Aorta (tissue), 5 donors: Measurements from ENCODE around the gene NFYB. TPM values are rescaled to one million over a fixed set of nuclear protein-coding genes. Genes with fewer than 3 reads are reported as not detected.

Experiments
- ATAC-seq: fragments of 200-7000 bp; cut with Tn5 transposase; one replicate; pipeline ENCODE4 v1.9.1; 2022; ENCODE audit warnings: moderate library complexity; ENCODE audit not compliant: low FRiP score
- DNase-seq, 2 donors: peaks; one replicate each; pipeline ENCODE4 v3.0.0-alpha.2; 2020
- H3K27ac ChIP-seq, 2 donors: one replicate each; pipeline ENCODE4 v1.5.1; 2013; ENCODE audit warnings: low read length in 2 of 2, mild to moderate bottlenecking in 2 of 2, moderate library complexity in 2 of 2, control low read depth in 1 of 2, inconsistent platforms in 1 of 2, low read depth in 1 of 2
- H3K27me3 ChIP-seq, 2 donors: one replicate each; pipeline ENCODE4 v1.6.1; 2013; ENCODE audit warnings: control low read depth in 1 of 2, low read length in 1 of 2, mild to moderate bottlenecking in 1 of 2, moderate library complexity in 1 of 2; ENCODE audit not compliant: insufficient read depth in 2 of 2, control insufficient read depth in 1 of 2
- H3K36me3 ChIP-seq, 2 donors: one replicate each; pipeline ENCODE4 v1.6.1; 2013; ENCODE audit warnings: control low read depth in 1 of 2, low read length in 1 of 2, mild to moderate bottlenecking in 1 of 2; ENCODE audit not compliant: insufficient read depth in 2 of 2, control insufficient read depth in 1 of 2
- H3K4me1 ChIP-seq, 2 donors: one replicate each; pipeline ENCODE4 v1.6.1; 2013; ENCODE audit warnings: low read length in 2 of 2, control low read depth in 1 of 2, mild to moderate bottlenecking in 1 of 2, moderate library complexity in 1 of 2; ENCODE audit not compliant: insufficient read depth in 2 of 2, control insufficient read depth in 1 of 2
- H3K4me3 ChIP-seq, 2 donors: one replicate each; pipeline ENCODE4 v1.5.1; 2013; ENCODE audit warnings: low read length in 2 of 2, control low read depth in 1 of 2, mild to moderate bottlenecking in 1 of 2
- H3K9me3 ChIP-seq: one replicate; pipeline ENCODE4 v1.6.1; 2013; ENCODE audit warnings: mild to moderate bottlenecking, low read length; ENCODE audit not compliant: control insufficient read depth
- WGBS, 2 donors: extraction: QIAGEN DNeasy Blood & Tissue Kit; methylation state at CpG; one replicate each; pipeline ENCODE4 v1.1.7; 2013; 5-methylcytosine and 5-hydroxymethylcytosine counted together
- intact Hi-C, 2 donors: fragments of 100-400 bp; cut with DNase I; formaldehyde crosslinking; loops; one replicate each; pipeline versions ENCODE4 v1.14.2 to v1.15.0; 2022
- polyA plus RNA-seq, 2 donors: library from polyadenylated mRNA; stranded (reverse); fragments of 200-250 nt; gene quantifications; one replicate each; pipeline ENCODE4 v1.2.3, GENCODE V29; 2013
- total RNA-seq, 2 donors: library from RNA; stranded (reverse); fragmentation: NEBNext Ultra II Directional; extraction: Animal tissue kit (Norgen Biotek cat#: 25700); gene quantifications; one replicate each; pipeline ENCODE4 v1.2.1, GENCODE V29; 2021
- donor health status: healthy with polysubstance abuse.
- donor health status: Bipolar disorder and iron deficiency.
- donor health status: DM: no; HTN: no; CAD: no.
- donor health status: DM: no; HTN: no; CAD: no.
- donor health status: DM: yes; HTN: yes; CAD: no.

Gene NFYB
- total and polyA plus RNA-seq, 4 donors: 44.1 to 121 (median 63.4) TPM

- Histone ChIP-seq H3K27me3 (no peaks in the 10 kb centered on the region), H3K9me3 (no peaks in the 10 kb centered on the region), H3K36me3 (peaks cover 4 to 6% of the 10 kb centered on the region in 2 donors), H3K4me3 (no peak overlapping the region), H3K27ac (no peak overlapping the region), H3K4me1 (no peaks in the 10 kb centered on the region)
- intact Hi-C loops: no loop called here
- WGBS, 2 donors: 81 to 84% methylated on average over 4 of the region's 4 CpGs
- no peak for DNase-seq
- no peak for ATAC-seq
Measured at GRCh38 chr12:104091136-104091535, 46.9 kb downstream of the NFYB start.

- 94 to 96% methylated on average over 1 of the region's 1 CpG for WGBS, 2 donors
Measured at GRCh38 chr12:104090685-104091084, 47.3 kb downstream of the NFYB start.

GRCh38 chr12:104083769-104084475 is 54.1 kb downstream of the NFYB start:
- 94 to 95% methylated on average over 8 of the region's 8 CpGs for WGBS, 2 donors
- no peaks in the 10 kb centered on the region for H3K9me3 ChIP-seq
- H3K36me3 ChIP-seq: peaks cover 4 to 7% of the 10 kb centered on the region in 2 donors
- DNase-seq (no peak), ATAC-seq (no peak)
- no peak overlapping the region for H3K4me3 ChIP-seq
- H3K27me3 ChIP-seq: no peaks in the 10 kb centered on the region
- intact Hi-C loops: no loop called here
- H3K4me1 ChIP-seq: no peaks in the 10 kb centered on the region
- no peak overlapping the region for H3K27ac ChIP-seq

More at GRCh38 chr12:104090685-104091084, 47.3 kb downstream of the NFYB start:
- H3K27ac ChIP-seq: no peak overlapping the region
- H3K36me3 ChIP-seq: peaks cover 4 to 6% of the 10 kb centered on the region in 2 donors
- DNase-seq: no peak
- no peaks in the 10 kb centered on the region for H3K27me3 ChIP-seq
- H3K9me3 ChIP-seq: no peaks in the 10 kb centered on the region
- no peak overlapping the region for H3K4me3 ChIP-seq
- ATAC-seq: no peak
- intact Hi-C loops: no loop called here
- H3K4me1 ChIP-seq: no peaks in the 10 kb centered on the region

GRCh38 chr12:104080764-104081163 is 57.2 kb downstream of the NFYB start:
- 75 to 78% methylated on average over 1 of the region's 1 CpG for WGBS, 2 donors
- H3K27me3 ChIP-seq: no peaks in the 10 kb centered on the region
- intact Hi-C loops: no loop called here
- no peak for ATAC-seq
- no peak overlapping the region for H3K4me3 ChIP-seq
- no peak for DNase-seq
- H3K4me1 ChIP-seq: no peaks in the 10 kb centered on the region
- peaks cover 3 to 4% of the 10 kb centered on the region in 2 donors for H3K36me3 ChIP-seq
- H3K27ac ChIP-seq: no peak overlapping the region
- H3K9me3 ChIP-seq: no peaks in the 10 kb centered on the region

GRCh38 chr12:104079024-104079423 is 59.0 kb downstream of the NFYB start:
- Histone ChIP-seq H3K4me1 (no peaks in the 10 kb centered on the region), H3K27me3 (no peaks in the 10 kb centered on the region), H3K27ac (no peak overlapping the region), H3K36me3 (peaks cover 1 to 4% of the 10 kb centered on the region in 2 donors), H3K4me3 (no peak overlapping the region), H3K9me3 (no peaks in the 10 kb centered on the region)
- ATAC-seq: no peak
- DNase-seq: no peak
- 55 to 67% methylated on average over 1 of the region's 1 CpG for WGBS, 2 donors
- intact Hi-C loops: no loop called here

- H3K4me3 ChIP-seq: no peak overlapping the region
- ATAC-seq (no peak), DNase-seq (no peak)
- intact Hi-C loops: no loop called here
- no peaks in the 10 kb centered on the region for H3K9me3 ChIP-seq
- H3K27me3 ChIP-seq: no peaks in the 10 kb centered on the region
- WGBS, 2 donors: 95 to 96% methylated on average over 1 of the region's 1 CpG
- H3K27ac ChIP-seq: no peak overlapping the region
- H3K36me3 ChIP-seq: peaks cover 2 to 4% of the 10 kb centered on the region in 2 donors
- H3K4me1 ChIP-seq: no peaks in the 10 kb centered on the region
Measured at GRCh38 chr12:104073699-104074098, 64.3 kb downstream of the NFYB start.

- no peaks in the 10 kb centered on the region for H3K27me3 ChIP-seq
- intact Hi-C loops: no loop called here
- no peak overlapping the region for H3K4me3 ChIP-seq
- peaks cover 2 to 4% of the 10 kb centered on the region in 2 donors for H3K36me3 ChIP-seq
- no peak for ATAC-seq
- no peaks in the 10 kb centered on the region for H3K4me1 ChIP-seq
- 96 to 98% methylated on average over 2 of the region's 2 CpGs for WGBS, 2 donors
- H3K27ac ChIP-seq: no peak overlapping the region
- no peaks in the 10 kb centered on the region for H3K9me3 ChIP-seq
- no peak for DNase-seq
Measured at GRCh38 chr12:104072099-104072498, 65.9 kb downstream of the NFYB start.

Other genes starting within 250 kb of the NFYB start
- gene HSP90B1, start 207.8 kb downstream of the NFYB start, total RNA-seq: 100 to 1,000 TPM; 641 to 818 TPM
- gene HSP90B1, start 207.8 kb downstream of the NFYB start, polyA plus RNA-seq: 100 to 1,000 TPM; 458 to 512 TPM
- 10 to 100 TPM; 20.4 to 22.2 TPM for gene TDG, start 172.3 kb downstream of the NFYB start, total RNA-seq
- gene TDG, start 172.3 kb downstream of the NFYB start, polyA plus RNA-seq: 1 to 10 TPM; 6.8 to 8.9 TPM
- 10 to 100 TPM; 28.2 to 64.4 TPM for gene GLT8D2, start 88.0 kb downstream of the NFYB start, total RNA-seq
- 100 to 1,000 TPM in 1 of 2 donors, 10 to 100 TPM in 1; 30.7 to 114 TPM for gene GLT8D2, start 88.0 kb downstream of the NFYB start, polyA plus RNA-seq
- gene HCFC2, start 73.7 kb downstream of the NFYB start, total RNA-seq: 10 to 100 TPM; 27.0 to 32.3 TPM
- gene HCFC2, start 73.7 kb downstream of the NFYB start, polyA plus RNA-seq: 10 to 100 TPM in 1 of 2 donors, 1 to 10 TPM in 1; 9.1 to 13.3 TPM
- 100 to 1,000 TPM; 115 to 140 TPM for gene TXNRD1, start 77.6 kb upstream of the NFYB start, total RNA-seq
- gene TXNRD1, start 77.6 kb upstream of the NFYB start, polyA plus RNA-seq: 100 to 1,000 TPM in 1 of 2 donors, 10 to 100 TPM in 1; 97.7 to 119 TPM
- 1 to 10 TPM; 8.5 to 8.6 TPM for gene EID3, start 165.5 kb upstream of the NFYB start, total RNA-seq
- gene EID3, start 165.5 kb upstream of the NFYB start, polyA plus RNA-seq: 1 to 10 TPM; 2.1 to 6.8 TPM